Stimulated activated CD4-positive, alpha-beta T cell treated with anti-CD3 and anti-CD28 coated beads, Interleukin-12 subunit alpha, Interleukin-12 subunit beta, amount 100 ng/mL, for 4 hours (primary cell): Measurements from ENCODE around the gene HRAS.

Experiments
- DNase-seq: peaks from one replicate; pipeline ENCODE4 v3.0.0-alpha.2; 2020

HRAS gene

GRCh38 chr11:491358-491757, 44.0 kb downstream of the HRAS start:
- DNase-seq = no peak

- no peak for DNase-seq
Measured at GRCh38 chr11:490930-491260, 44.5 kb downstream of the HRAS start.

GRCh38 chr11:490186-490929, 45.0 kb downstream of the HRAS start:
- DNase-seq = no peak

GRCh38 chr11:489610-490185, 45.7 kb downstream of the HRAS start:
- DNase-seq = no peak

- DNase-seq = no peak
Measured at GRCh38 chr11:488992-489391, 46.4 kb downstream of the HRAS start.

GRCh38 chr11:488579-488978, 46.8 kb downstream of the HRAS start:
- no peak for DNase-seq

- DNase-seq = no peak
Measured at GRCh38 chr11:488062-488461, 47.3 kb downstream of the HRAS start.

GRCh38 chr11:487571-488021, 47.8 kb downstream of the HRAS start:
- no peak for DNase-seq

- no peak for DNase-seq
Measured at GRCh38 chr11:486189-486588, 49.2 kb downstream of the HRAS start.

GRCh38 chr11:484616-485015, 50.8 kb downstream of the HRAS start:
- no peak for DNase-seq
